GM21447 (cell line): ENCODE results near the gene PTPN14.
A peak's percentile ranks its signal among the peaks of the same experiment; 100 is the strongest.

Source experiments
- ATAC-seq: cut with Tn5 transposase; IDR thresholded peaks from one replicate; pipeline ENCODE4 v1.9.1; 2021; ENCODE audit not compliant: unreplicated experiment

PTPN14 gene

GRCh38 chr1:214459895-214460294 is 91.5 kb downstream of the PTPN14 start:
- no peak for ATAC-seq

GRCh38 chr1:214458541-214458940 is 92.9 kb downstream of the PTPN14 start:
- no peak for ATAC-seq

GRCh38 chr1:214455971-214456867 is 95.2 kb downstream of the PTPN14 start:
- no peak for ATAC-seq

GRCh38 chr1:214455479-214455878 is 95.9 kb downstream of the PTPN14 start:
- no peak for ATAC-seq

GRCh38 chr1:214454569-214455396 is 96.6 kb downstream of the PTPN14 start:
- ATAC-seq = no peak

GRCh38 chr1:214453109-214453722 is 98.2 kb downstream of the PTPN14 start:
- no peak for ATAC-seq

- no peak for ATAC-seq
These were observed 99.1 kb downstream of the PTPN14 start for GRCh38 chr1:214452152-214452784.

GRCh38 chr1:214451596-214451995 is 99.8 kb downstream of the PTPN14 start:
- ATAC-seq = no peak

- ATAC-seq = no peak
These were observed 102.0 kb downstream of the PTPN14 start for GRCh38 chr1:214449371-214449770.

- no peak for ATAC-seq
These were observed 102.9 kb downstream of the PTPN14 start for GRCh38 chr1:214448536-214448935.

- ATAC-seq = no peak
These were observed 103.9 kb downstream of the PTPN14 start for GRCh38 chr1:214447557-214447871.

GRCh38 chr1:214446772-214447556 is 104.4 kb downstream of the PTPN14 start:
- ATAC-seq = peak; percentile 61

- no peak for ATAC-seq
These were observed 105.4 kb downstream of the PTPN14 start for GRCh38 chr1:214445831-214446614.

GRCh38 chr1:214445199-214445598 is 106.2 kb downstream of the PTPN14 start:
- no peak for ATAC-seq

GRCh38 chr1:214444182-214444939 is 107.0 kb downstream of the PTPN14 start:
- ATAC-seq = no peak

GRCh38 chr1:214441119-214441518 is 110.3 kb downstream of the PTPN14 start:
- no peak for ATAC-seq

GRCh38 chr1:214440219-214440965 is 111.0 kb downstream of the PTPN14 start:
- ATAC-seq = no peak
